ENCODE results near the gene CNNM2. TPM values are rescaled to one million over a fixed set of nuclear protein-coding genes. Genes with fewer than 3 reads are reported as not detected.

Gene CNNM2
- 1 to 10 TPM; 5.1 to 5.2 TPM for total RNA-seq

- ChIA-PET CTCF (interaction anchor here (0.6 to 7.6 kb wide), 45 partner anchors 8 to 416 kb away, joined by 3 to 144 read pairs (median 4); partner anchors contain the start of gene CYP17A1), POLR2A (interaction anchor here (0.5 to 2.2 kb wide), 10 partner anchors 8 to 274 kb away, joined by 3 to 11 read pairs (median 3); no protein-coding TSS in a partner anchor)
- Mint-ChIP-seq H3K4me1 (ENCODE audit: low read depth) (peaks cover 49% of the 10 kb centered on the region), H3K9me3 (no peaks in the 10 kb centered on the region), H3K27ac (peak within 1 kb of the TSS; percentile 93), H3K4me3 (peak within 1 kb of the TSS; percentile 86), H3K36me3 (ENCODE audit: low read depth) (no peaks in the 10 kb centered on the region), H3K27me3 (peaks cover 12% of the 10 kb centered on the region)
- DNase-seq, result peak; percentile 100
- intact Hi-C loops (cut with micrococcal nuclease), result loop anchor here (1.0 to 10.0 kb wide), 2 partner anchors 151 to 327 kb away; partner anchors contain the start of gene RPEL1
- ATAC-seq, result peak; percentile 93
- TF ChIP-seq, protein P1, sequence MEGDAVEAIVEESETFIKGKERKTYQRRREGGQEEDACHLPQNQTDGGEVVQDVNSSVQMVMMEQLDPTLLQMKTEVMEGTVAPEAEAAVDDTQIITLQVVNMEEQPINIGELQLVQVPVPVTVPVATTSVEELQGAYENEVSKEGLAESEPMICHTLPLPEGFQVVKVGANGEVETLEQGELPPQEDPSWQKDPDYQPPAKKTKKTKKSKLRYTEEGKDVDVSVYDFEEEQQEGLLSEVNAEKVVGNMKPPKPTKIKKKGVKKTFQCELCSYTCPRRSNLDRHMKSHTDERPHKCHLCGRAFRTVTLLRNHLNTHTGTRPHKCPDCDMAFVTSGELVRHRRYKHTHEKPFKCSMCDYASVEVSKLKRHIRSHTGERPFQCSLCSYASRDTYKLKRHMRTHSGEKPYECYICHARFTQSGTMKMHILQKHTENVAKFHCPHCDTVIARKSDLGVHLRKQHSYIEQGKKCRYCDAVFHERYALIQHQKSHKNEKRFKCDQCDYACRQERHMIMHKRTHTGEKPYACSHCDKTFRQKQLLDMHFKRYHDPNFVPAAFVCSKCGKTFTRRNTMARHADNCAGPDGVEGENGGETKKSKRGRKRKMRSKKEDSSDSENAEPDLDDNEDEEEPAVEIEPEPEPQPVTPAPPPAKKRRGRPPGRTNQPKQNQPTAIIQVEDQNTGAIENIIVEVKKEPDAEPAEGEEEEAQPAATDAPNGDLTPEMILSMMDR (IDR thresholded peaks at IDR 0.05), result no peak
Measured at GRCh38 chr10:102917962-102918816, at the start of gene CNNM2. Gene CNNM2, plus strand, starts transcription at chr10:102918294. Its CDS starts 187 bp downstream, at chr10:102918481.

- ChIA-PET CTCF (no interaction called here), POLR2A (interaction anchor here (1.1 kb wide), 1 partner anchor 11 kb away, joined by 3 read pairs; no protein-coding TSS in a partner anchor)
- peaks cover 20% of the 10 kb centered on the region for H3K27me3 Mint-ChIP-seq
- ATAC-seq, result no peak
- intact Hi-C loops (cut with micrococcal nuclease), result no loop called here
- TF ChIP-seq, protein P1 (IDR thresholded peaks at IDR 0.05), result no peak
- H3K36me3 Mint-ChIP-seq (ENCODE audit: low read depth), result peaks cover 4% of the 10 kb centered on the region
- H3K4me1 Mint-ChIP-seq (ENCODE audit: low read depth), result peaks cover 5% of the 10 kb centered on the region
- no peak overlapping the region for H3K27ac Mint-ChIP-seq
- no peaks in the 10 kb centered on the region for H3K9me3 Mint-ChIP-seq
- H3K4me3 Mint-ChIP-seq, result peak overlapping the region; percentile 68
- no peak for DNase-seq
Measured at GRCh38 chr10:102868911-102869257, 49.2 kb upstream of the CNNM2 start.

GRCh38 chr10:102869258-102870198, 48.6 kb upstream of the CNNM2 start, which contains the start of gene AS3MT:
Gene AS3MT, plus strand, starts transcription at chr10:102869470. Its CDS starts 123 bp downstream, at chr10:102869593.
- Mint-ChIP-seq H3K4me1 (ENCODE audit: low read depth) (peaks cover 5% of the 10 kb centered on the region), H3K27me3 (peaks cover 20% of the 10 kb centered on the region), H3K36me3 (ENCODE audit: low read depth) (peaks cover 3% of the 10 kb centered on the region), H3K9me3 (no peaks in the 10 kb centered on the region), H3K27ac (no peak within 1 kb of the TSS), H3K4me3 (peak within 1 kb of the TSS; percentile 68)
- POLR2A ChIA-PET, result interaction anchor here (1.1 kb wide), 1 partner anchor 12 kb away, joined by 3 read pairs; no protein-coding TSS in a partner anchor
- DNase-seq (peak; percentile 51), ATAC-seq (peak; percentile 97)
- intact Hi-C loops (cut with micrococcal nuclease), result no loop called here
- TF ChIP-seq, protein P1 (IDR thresholded peaks at IDR 0.05), result no peak
- CTCF ChIA-PET, result interaction anchor here (0.9 kb wide), 1 partner anchor 33 kb away, joined by 3 read pairs; no protein-coding TSS in a partner anchor

GRCh38 chr10:102870221-102870620, 47.9 kb upstream of the CNNM2 start:
- TF ChIP-seq, protein P1 (IDR thresholded peaks at IDR 0.05), result no peak

More at GRCh38 chr10:102870221-102870620, 47.9 kb upstream of the CNNM2 start:
- CTCF ChIA-PET, result interaction anchor here (0.9 kb wide), 1 partner anchor 32 kb away, joined by 3 read pairs; no protein-coding TSS in a partner anchor
- intact Hi-C loops (cut with micrococcal nuclease), result no loop called here
- H3K4me1 Mint-ChIP-seq (ENCODE audit: low read depth), result peaks cover 5% of the 10 kb centered on the region
- H3K27me3 Mint-ChIP-seq, result peaks cover 20% of the 10 kb centered on the region
- no peak for ATAC-seq
- no peaks in the 10 kb centered on the region for H3K9me3 Mint-ChIP-seq
- no peak overlapping the region for H3K27ac Mint-ChIP-seq
- H3K36me3 Mint-ChIP-seq (ENCODE audit: low read depth), result peaks cover 3% of the 10 kb centered on the region
- POLR2A ChIA-PET, result no interaction called here
- no peak for DNase-seq
- H3K4me3 Mint-ChIP-seq, result peak overlapping the region; percentile 68

Measured in activated CD8-positive, alpha-beta T cell treated with anti-CD3 and anti-CD28 coated beads for 36 hours (primary cell).